OCI-LY3 (cell line): ENCODE results near the gene RRP9.

ENCODE experiments used
- H2AFZ ChIP-seq: fragments of 200-600, 300-600 bp; shearing (Covaris generic); 2 replicates; pipeline ENCODE4 v1.6.0; 2014; ENCODE audit warnings: antibody characterized with exemption, low read depth, low read length
- H3K27ac ChIP-seq: fragments of 200-600, 300-600 bp; sonication (generic); 2 replicates; pipeline ENCODE4 v1.5.1; 2014; ENCODE audit warnings: mild to moderate bottlenecking, low read length, moderate library complexity, mixed read lengths
- H3K27me3 ChIP-seq: fragments of 200-600, 300-600 bp; sonication (generic); 2 replicates; pipeline ENCODE4 v1.6.1; 2014; ENCODE audit warnings: low read depth, low read length, mixed read lengths
- H3K36me3 ChIP-seq: fragments of 200-600, 300-600 bp; sonication (generic); replicated peaks from 2 replicates; pipeline ENCODE3; 2014; ENCODE audit warnings: low read depth, low read length, mixed read lengths
- H3K4me1 ChIP-seq: fragments of 300-600, 200-600 bp; sonication (generic); 2 replicates; pipeline ENCODE4 v1.6.1; 2014; ENCODE audit warnings: low read length, mixed read lengths
- H3K4me2 ChIP-seq: fragments of 200-600, 300-600 bp; sonication (generic); 2 replicates; pipeline ENCODE4 v1.6.1; 2014; ENCODE audit warnings: low read length, mixed read lengths
- H3K4me3 ChIP-seq: fragments of 300-600, 200-600 bp; sonication (generic); 2 replicates; pipeline ENCODE4 v1.5.1; 2014; ENCODE audit warnings: antibody characterized with exemption, mild to moderate bottlenecking, low read length, moderate library complexity
- H3K79me2 ChIP-seq: fragments of 300-600, 200-600 bp; shearing (Covaris generic); 2 replicates; pipeline ENCODE4 v1.6.1; 2014; ENCODE audit warnings: mild to moderate bottlenecking, low read length, mixed read lengths
- H3K9ac ChIP-seq: fragments of 300-600, 200-600 bp; shearing (Covaris generic); 2 replicates; pipeline ENCODE4 v1.6.0; 2014; ENCODE audit warnings: mild to moderate bottlenecking, low read length, moderate library complexity
- H3K9me3 ChIP-seq: fragments of 200-600, 300-600 bp; shearing (Covaris generic); 2 replicates; pipeline ENCODE4 v1.6.1; 2014; ENCODE audit warnings: low read length, mixed read lengths; ENCODE audit not compliant: insufficient read depth
- H4K20me1 ChIP-seq: fragments of 200-600, 300-600 bp; sonication (generic); 2 replicates; pipeline ENCODE4 v1.6.1; 2016; ENCODE audit warnings: low read length, mixed read lengths; ENCODE audit not compliant: insufficient read depth
- CTCF ChIP-seq: fragments of 200-600, 300-600 bp; sonication (generic); IDR thresholded peaks from 2 replicates; pipeline ENCODE4 v1.5.1; 2014; ENCODE audit warnings: antibody characterized with exemption, low read length, low read depth
- EZH2phosphoT487 ChIP-seq: fragments of 200-600 bp; shearing (Covaris generic); IDR thresholded peaks from 2 replicates; pipeline ENCODE4 v1.6.1; 2018; ENCODE audit warnings: antibody characterized with exemption, mixed run types, low read depth

The RRP9 gene

GRCh38 chr3:51947215-51947900 lies 5.7 kb upstream of the RRP9 start:
- TF ChIP-seq EZH2phosphoT487 (no peak), CTCF (no peak)
- no peaks in the 10 kb centered on the region for H3K79me2 ChIP-seq
- no peaks in the 10 kb centered on the region for H3K36me3 ChIP-seq

GRCh38 chr3:51946796-51947195 lies 5.1 kb upstream of the RRP9 start:
- H3K27me3 ChIP-seq, result no peaks in the 10 kb centered on the region
- H2AFZ ChIP-seq, result no peak overlapping the region
- no peak overlapping the region for H3K4me3 ChIP-seq
- no peak for TF ChIP-seq EZH2phosphoT487
- no peak for TF ChIP-seq CTCF
- H3K36me3 ChIP-seq, result no peaks in the 10 kb centered on the region
- H3K4me2 ChIP-seq, result no peak overlapping the region
- no peaks in the 10 kb centered on the region for H4K20me1 ChIP-seq
- no peaks in the 10 kb centered on the region for H3K79me2 ChIP-seq
- no peaks in the 10 kb centered on the region for H3K9me3 ChIP-seq
- H3K9ac ChIP-seq, result no peak overlapping the region
- peaks cover 9% of the 10 kb centered on the region for H3K4me1 ChIP-seq
- no peak overlapping the region for H3K27ac ChIP-seq

More at GRCh38 chr3:51947215-51947900, 5.7 kb upstream of the RRP9 start:
- H3K4me2 ChIP-seq, result no peak overlapping the region
- no peak overlapping the region for H3K4me3 ChIP-seq
- no peak overlapping the region for H3K27ac ChIP-seq
- no peak overlapping the region for H3K9ac ChIP-seq
- no peak overlapping the region for H2AFZ ChIP-seq
- no peaks in the 10 kb centered on the region for H3K9me3 ChIP-seq
- H3K4me1 ChIP-seq, result peaks cover 9% of the 10 kb centered on the region
- no peaks in the 10 kb centered on the region for H3K27me3 ChIP-seq
- H4K20me1 ChIP-seq, result no peaks in the 10 kb centered on the region

- peaks cover 9% of the 10 kb centered on the region for H3K4me1 ChIP-seq
- TF ChIP-seq CTCF (no peak), EZH2phosphoT487 (no peak)
These were observed 4.4 kb upstream of the RRP9 start for GRCh38 chr3:51945926-51946705.

GRCh38 chr3:51945031-51945840 lies 3.5 kb upstream of the RRP9 start:
- no peak overlapping the region for H3K9ac ChIP-seq
- H3K4me1 ChIP-seq, result peaks cover 16% of the 10 kb centered on the region
- no peaks in the 10 kb centered on the region for H3K9me3 ChIP-seq

More at GRCh38 chr3:51945926-51946705, 4.4 kb upstream of the RRP9 start:
- H3K27me3 ChIP-seq, result no peaks in the 10 kb centered on the region
- H3K36me3 ChIP-seq, result no peaks in the 10 kb centered on the region
- no peak overlapping the region for H3K27ac ChIP-seq
- no peaks in the 10 kb centered on the region for H3K9me3 ChIP-seq
- H3K4me2 ChIP-seq, result no peak overlapping the region
- H3K4me3 ChIP-seq, result no peak overlapping the region
- peaks cover 6% of the 10 kb centered on the region for H3K79me2 ChIP-seq
- H4K20me1 ChIP-seq, result no peaks in the 10 kb centered on the region
- no peak overlapping the region for H2AFZ ChIP-seq
- H3K9ac ChIP-seq, result no peak overlapping the region

More at GRCh38 chr3:51945031-51945840, 3.5 kb upstream of the RRP9 start:
- H3K4me2 ChIP-seq, result no peak overlapping the region
- H3K4me3 ChIP-seq, result no peak overlapping the region
- no peak overlapping the region for H2AFZ ChIP-seq
- H3K27me3 ChIP-seq, result no peaks in the 10 kb centered on the region
- TF ChIP-seq EZH2phosphoT487 (no peak), CTCF (no peak)
- H3K36me3 ChIP-seq, result peaks cover 2% of the 10 kb centered on the region
- 0 out of 2 replicates have a peak, but pooled peaks cover 3% of the 10 kb centered on the region for H4K20me1 ChIP-seq
- H3K79me2 ChIP-seq, result peaks cover 15% of the 10 kb centered on the region
- no peak overlapping the region for H3K27ac ChIP-seq
